ENCODE data around the gene DEF6. TPM values are rescaled to one million over a fixed set of nuclear protein-coding genes. Genes with fewer than 3 reads are reported as not detected.

Gene DEF6
- total RNA-seq, 2 experiments from 2014 or later: 67.9 to 70.8 TPM

DNA sequence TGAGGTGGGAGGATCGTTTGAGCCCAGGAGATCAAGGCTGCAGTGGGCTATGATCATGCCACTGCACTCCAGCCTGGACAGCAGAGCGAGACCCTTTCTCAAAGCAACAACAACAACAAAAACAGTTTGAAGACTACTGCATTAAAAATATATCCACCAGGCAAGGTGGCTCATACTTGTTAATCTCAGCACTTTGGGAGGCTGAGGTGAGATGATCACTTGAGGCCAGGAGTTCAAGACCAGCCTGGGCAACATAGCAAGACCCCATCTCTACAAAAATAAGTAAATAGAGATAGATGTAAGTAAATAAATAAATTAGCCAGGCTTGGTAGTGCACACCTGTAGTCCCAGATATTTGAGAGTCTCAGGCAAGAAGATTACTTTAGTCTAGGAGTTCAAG is 25.6 kb upstream of the DEF6 start:
- CTCF ChIA-PET: no interaction called here

DNA sequence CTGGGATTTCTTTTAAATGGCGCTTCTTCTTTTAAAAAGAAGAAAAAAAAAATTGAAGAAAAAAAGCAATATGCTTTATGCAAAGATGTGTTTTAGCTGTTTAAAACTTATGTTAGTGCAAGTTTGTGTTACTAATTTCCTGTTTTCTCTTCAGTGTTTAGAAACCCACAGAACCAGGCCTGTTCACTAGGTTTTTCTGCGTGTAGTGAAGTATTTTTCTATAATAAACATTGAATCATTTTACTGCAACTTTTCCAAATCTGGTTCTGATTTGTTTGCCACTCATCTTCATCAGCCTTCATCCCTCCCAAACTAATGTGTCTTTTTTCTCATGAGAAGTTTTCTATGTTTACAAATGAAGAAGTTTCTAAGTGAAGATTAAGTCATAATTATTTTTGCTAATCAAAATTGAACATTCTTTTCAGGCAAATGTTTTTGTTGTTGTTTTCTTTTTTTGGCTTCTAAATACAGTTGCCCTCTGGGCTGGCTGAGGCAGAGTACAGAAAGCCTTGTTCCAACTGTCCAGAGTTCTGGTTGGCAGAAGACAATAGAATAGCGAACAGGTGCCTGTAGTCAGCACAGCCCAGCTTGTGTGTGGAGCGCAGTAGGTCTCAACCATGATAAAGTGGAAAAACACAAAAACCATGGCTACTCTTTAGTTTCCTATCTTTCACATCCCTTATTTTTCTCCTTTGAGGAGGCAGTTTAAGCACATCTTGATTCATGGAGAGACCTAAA is 23.6 kb upstream of the DEF6 start:
- ChIA-PET CTCF (interaction anchor here (0.6 kb wide), 1 partner anchor 245 kb away, joined by 3 read pairs; no protein-coding TSS in a partner anchor), POLR2A (no interaction called here)

More for the DNA sequence above, 25.6 kb upstream of the DEF6 start:
- POLR2A ChIA-PET: no interaction called here

DNA sequence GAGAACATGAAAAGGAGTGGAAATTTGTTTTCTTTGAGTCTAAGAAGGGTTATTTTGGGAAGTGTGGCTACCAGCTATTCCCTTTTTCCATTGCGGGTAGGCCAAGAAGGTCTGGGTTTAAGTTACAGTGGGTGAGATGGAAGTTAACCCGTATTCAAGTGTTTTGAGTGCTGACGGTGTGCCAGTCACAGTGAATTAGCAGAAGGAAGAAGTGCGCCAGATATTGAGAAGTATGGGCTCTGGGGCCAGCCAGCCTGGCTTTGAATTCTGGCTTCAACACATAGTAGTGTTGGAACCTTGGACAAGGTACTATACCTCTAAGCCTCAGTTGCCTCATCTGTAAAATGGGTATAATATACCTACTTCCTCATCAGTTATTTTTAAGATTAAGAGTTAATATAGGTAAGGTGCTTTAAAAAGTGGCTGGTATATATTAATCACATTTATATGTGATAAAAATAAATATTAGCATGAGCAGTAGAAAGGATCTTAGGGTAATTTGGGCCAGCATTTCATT is 21.8 kb upstream of the DEF6 start:
- ChIA-PET CTCF (no interaction called here), POLR2A (interaction anchor here (0.6 kb wide), 1 partner anchor 263 kb away, joined by 10 read pairs; no protein-coding TSS in a partner anchor)

DNA sequence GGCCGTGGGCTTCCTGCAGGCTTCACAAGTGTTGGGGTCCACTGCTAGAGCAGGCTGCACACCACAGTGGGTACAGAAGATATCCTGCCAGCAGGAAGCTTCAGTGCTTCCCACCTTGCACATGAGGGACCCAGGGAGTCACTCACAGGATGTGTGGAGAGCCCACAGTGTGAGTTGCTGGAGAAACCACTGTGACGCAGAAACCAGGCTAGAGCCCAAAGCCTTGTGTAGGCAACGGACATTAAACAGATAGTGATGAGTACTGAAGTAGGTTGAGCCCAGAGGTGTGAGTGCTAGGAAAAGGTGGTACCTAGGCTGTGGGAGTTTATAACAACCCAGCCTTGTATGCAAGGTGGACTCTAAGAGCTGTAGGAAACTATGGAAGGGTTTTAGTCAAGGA is 18.9 kb upstream of the DEF6 start:
- ChIA-PET POLR2A (no interaction called here), CTCF (interaction anchor here (0.7 kb wide), 1 partner anchor 196 kb away, joined by 5 read pairs; no protein-coding TSS in a partner anchor)

DNA sequence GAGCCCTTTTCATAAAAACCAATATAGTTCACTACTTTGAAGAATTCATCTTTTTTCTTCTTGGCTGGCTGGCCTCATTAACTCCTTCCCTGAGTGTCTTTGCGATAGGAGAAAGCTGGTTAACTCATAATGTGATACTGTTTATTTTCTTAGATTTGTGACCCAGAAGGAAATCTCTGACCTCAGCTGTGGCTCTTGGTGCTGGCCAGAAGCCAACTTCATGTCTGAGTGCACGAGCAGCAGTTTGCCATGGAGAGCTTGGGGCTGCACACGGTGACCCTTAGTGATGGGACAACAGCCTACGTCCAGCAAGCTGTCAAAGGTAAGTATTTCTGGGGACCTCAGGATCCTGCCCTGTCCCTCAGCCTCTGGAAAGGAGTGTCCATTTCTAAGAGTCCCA is 16.7 kb upstream of the DEF6 start:
- CTCF ChIA-PET: interaction anchor here (1.6 kb wide), 1 partner anchor 17 kb away, joined by 4 read pairs; the partner anchor contains the start of gene DEF6
- POLR2A ChIA-PET: no interaction called here

DNA sequence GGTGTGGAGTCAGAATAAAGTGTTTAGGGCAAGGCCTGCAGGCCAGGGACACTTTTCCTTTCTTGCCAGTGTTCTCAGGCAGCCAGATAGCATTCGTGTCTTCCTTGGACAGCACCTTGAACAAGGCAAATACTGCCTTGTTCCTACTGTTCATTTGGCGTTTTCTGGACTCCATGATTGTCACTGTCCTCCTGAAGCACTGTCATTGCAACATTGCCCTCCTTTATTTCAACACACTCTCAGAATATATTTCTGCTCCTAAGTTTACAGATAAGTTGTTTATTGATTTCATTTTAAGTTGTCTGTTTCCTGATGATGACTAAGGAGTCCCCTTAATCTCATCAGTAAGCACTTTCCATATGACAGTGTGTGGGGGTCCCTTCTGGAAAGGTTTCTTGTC is 15.1 kb upstream of the DEF6 start:
- ChIA-PET POLR2A (no interaction called here), CTCF (interaction anchor here (0.9 to 1.5 kb wide), 3 partner anchors 14 to 60 kb away, joined by 3 to 4 read pairs (median 3); partner anchors contain the start of gene PPARD)

DNA sequence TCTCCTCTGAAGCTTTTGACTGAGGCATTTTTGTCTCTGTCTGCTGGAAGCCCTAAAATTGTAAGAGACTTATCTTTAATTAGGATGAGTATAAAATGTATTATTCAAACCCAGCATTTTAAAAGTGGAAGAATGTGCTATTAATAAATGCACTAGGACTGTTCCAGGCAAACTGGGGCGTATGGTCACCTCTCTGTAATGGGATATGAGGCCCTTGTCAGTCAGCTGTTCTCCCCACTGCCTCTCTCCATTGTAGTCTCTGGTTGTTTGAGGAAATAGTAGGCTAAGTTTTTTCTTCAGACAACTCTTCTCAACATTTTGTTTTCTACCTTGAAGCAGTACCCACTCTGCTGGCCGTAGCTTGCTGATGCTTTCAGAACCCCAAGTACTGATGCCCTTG is 14.3 kb upstream of the DEF6 start:
- CTCF ChIA-PET: interaction anchor here (0.9 to 1.5 kb wide), 2 partner anchors 13 to 27 kb away, joined by 3 to 4 read pairs; no protein-coding TSS in a partner anchor
- POLR2A ChIA-PET: no interaction called here

DNA sequence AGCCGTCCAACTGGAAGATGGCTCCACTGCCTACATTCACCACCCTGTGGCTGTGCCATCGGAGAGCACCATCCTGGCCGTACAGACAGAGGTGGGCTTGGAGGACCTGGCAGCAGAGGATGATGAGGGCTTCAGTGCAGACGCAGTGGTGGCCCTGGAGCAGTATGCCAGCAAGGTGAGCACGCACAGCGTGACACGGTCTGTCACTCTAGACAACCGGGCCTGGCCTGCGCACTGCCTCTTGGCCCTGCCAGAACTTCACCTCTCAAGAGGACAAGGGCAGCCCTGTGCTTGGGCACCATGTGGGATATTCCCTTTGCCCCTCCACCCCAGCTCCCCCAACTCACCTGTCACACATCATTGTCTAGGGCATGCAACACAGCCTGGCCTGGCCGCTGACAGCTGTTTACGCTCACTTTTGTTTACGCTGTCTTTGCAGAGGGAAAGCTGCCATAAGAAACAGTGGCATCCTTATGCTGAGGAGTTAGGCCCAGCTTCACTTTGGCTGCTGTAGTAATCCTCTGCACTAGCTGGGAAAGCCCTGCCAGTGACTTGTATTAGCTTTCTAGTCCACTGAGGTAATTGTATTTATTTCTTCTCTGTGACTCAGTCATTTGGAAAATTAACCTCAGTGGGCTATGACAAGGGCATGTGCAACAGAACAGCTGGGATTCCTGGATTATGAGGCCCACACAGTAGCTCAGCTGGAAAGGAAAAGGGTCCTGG is 9.8 kb upstream of the DEF6 start:
- ChIA-PET CTCF (interaction anchor here (0.6 kb wide), 1 partner anchor 17 kb away, joined by 4 read pairs; no protein-coding TSS in a partner anchor), POLR2A (no interaction called here)

DNA sequence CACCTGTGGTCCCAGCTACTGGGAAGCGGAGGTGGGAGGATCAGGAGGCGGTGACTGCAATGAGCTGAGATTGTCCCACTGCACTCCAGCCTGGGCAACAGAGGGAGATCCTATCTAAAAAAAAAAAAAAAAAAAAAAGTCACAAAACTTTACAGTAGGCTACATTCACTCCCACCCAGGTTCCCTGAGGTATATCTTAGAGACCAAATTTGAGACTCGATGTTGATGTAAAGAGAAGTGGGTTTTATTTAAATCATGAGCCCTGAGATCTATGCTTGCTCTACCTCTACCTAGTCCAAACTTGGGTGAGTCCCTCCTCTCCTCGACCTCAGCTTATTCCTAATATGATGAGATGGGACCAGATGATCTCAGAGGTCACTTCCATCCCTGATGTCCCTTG is 8.8 kb upstream of the DEF6 start:
- ChIA-PET CTCF (interaction anchor here (1.5 kb wide), 1 partner anchor 39 kb away, joined by 4 read pairs; no protein-coding TSS in a partner anchor), POLR2A (no interaction called here)

DNA sequence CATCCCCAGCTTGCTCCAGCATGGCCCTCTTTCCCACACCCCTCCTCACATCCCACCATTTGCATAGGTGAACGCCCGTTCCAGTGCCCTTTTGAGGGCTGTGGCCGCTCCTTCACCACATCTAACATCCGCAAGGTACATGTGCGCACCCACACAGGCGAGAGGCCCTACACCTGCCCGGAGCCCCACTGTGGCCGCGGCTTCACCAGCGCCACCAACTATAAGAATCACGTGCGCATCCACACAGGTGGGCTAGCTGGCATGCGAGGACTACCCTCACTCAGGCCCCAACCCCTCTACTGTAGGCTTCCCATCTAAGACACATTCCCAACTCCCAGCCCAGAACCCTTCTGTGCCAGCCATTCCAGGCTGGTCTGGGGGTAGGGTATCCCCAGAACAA is 6.1 kb upstream of the DEF6 start:
- ChIA-PET CTCF (interaction anchor here (0.8 to 8.9 kb wide), 2 partner anchors 35 to 177 kb away, joined by 3 to 92 read pairs; partner anchors contain the start of gene RPL10A), POLR2A (no interaction called here)

DNA sequence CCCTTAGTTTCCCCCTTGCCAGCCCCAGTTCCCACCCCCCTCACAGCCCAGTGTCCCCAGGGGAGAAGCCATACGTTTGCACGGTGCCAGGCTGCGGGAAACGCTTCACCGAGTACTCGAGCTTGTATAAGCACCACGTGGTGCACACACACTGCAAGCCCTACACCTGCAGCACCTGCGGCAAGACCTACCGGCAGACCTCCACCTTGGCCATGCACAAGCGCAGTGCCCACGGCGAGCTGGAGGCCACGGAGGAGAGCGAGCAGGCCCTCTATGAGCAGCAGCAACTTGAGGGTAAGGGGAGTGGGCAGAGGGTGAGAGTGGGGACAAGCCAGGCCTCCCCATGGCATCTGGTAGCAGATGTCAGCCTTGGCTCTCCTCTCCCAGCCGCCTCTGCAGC is 5.1 kb upstream of the DEF6 start:
- ChIA-PET CTCF (interaction anchor here (0.6 to 8.9 kb wide), 4 partner anchors 23 to 627 kb away, joined by 3 to 92 read pairs (median 4); no protein-coding TSS in a partner anchor), POLR2A (no interaction called here)

DNA sequence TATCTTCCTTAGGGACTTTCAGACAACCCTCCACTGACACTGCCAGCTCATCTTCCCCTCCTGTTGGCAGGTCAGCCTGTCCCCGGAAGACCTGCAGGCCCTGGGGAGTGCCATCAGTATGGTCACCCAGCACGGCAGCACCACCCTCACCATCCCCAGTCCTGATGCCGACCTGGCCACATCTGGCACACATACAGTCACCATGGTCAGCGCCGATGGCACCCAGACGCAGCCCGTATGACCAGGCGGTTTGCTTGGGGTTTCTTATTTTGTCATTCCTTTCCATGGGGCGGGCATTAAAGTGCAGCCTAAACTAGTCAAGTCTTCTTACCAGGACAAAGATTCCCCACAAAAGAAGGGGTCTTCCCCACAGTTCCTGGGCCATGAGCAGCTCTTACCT is 3.9 kb upstream of the DEF6 start:
- ChIA-PET POLR2A (interaction anchor here (0.6 kb wide), 1 partner anchor 180 kb away, joined by 3 read pairs; no protein-coding TSS in a partner anchor), CTCF (interaction anchor here (0.6 to 8.9 kb wide), 7 partner anchors 8 to 258 kb away, joined by 3 to 92 read pairs (median 3); no protein-coding TSS in a partner anchor)

DNA sequence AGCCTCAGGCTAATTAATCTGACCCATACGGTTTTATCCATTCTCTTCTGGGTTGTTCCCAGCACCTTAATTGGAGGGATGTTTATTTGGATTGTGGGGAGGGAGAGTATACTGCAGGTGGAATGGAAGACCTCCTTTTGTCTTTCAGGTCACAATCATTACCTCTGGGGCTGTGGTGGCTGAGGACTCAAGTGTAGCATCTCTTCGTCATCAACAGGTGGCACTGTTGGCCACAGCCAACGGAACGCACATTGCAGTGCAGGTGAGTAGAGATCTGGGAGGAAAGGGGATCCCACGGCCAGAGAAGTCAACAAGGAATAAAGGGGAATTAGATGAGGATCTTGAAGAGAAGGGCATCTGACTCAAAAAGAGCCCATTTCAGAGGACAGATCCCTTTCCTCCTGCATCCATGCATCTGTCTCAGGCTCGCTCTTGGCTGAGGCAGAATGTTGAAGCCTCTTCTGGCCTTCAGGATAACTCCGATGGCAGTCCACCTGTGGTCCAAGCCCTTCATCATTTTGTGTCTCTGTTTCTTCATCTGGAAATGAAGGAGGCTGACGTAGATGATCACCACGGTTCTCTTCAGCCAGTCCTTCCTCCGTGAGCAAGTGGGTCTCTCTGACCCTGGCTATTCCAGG is 3.2 kb upstream of the DEF6 start:
- ChIA-PET CTCF (interaction anchor here (0.6 to 8.9 kb wide), 7 partner anchors 9 to 258 kb away, joined by 3 to 92 read pairs (median 3); no protein-coding TSS in a partner anchor), POLR2A (no interaction called here)

DNA sequence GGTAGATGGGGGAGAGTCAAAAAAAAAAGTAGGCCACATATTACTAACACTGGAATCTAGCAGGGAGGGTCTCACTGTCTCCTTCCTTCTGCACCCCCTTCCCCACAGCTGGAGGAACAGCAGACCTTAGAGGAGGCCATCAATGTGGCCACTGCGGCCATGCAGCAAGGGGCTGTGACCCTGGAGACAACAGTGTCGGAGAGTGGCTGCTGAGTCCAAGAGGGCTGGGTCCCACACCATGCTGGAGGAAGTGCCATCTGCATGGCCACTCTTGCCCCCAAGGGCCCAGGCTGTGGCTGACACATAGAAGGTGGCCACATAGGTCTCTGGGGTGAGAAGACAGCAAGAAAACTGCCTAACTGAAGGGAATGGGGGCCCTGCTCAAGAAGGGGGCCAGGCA is 2.6 kb upstream of the DEF6 start:
- CTCF ChIA-PET: interaction anchor here (0.6 to 8.9 kb wide), 5 partner anchors 16 to 154 kb away, joined by 4 to 92 read pairs (median 22); partner anchors contain the start of gene PPARD
- POLR2A ChIA-PET: no interaction called here

DNA sequence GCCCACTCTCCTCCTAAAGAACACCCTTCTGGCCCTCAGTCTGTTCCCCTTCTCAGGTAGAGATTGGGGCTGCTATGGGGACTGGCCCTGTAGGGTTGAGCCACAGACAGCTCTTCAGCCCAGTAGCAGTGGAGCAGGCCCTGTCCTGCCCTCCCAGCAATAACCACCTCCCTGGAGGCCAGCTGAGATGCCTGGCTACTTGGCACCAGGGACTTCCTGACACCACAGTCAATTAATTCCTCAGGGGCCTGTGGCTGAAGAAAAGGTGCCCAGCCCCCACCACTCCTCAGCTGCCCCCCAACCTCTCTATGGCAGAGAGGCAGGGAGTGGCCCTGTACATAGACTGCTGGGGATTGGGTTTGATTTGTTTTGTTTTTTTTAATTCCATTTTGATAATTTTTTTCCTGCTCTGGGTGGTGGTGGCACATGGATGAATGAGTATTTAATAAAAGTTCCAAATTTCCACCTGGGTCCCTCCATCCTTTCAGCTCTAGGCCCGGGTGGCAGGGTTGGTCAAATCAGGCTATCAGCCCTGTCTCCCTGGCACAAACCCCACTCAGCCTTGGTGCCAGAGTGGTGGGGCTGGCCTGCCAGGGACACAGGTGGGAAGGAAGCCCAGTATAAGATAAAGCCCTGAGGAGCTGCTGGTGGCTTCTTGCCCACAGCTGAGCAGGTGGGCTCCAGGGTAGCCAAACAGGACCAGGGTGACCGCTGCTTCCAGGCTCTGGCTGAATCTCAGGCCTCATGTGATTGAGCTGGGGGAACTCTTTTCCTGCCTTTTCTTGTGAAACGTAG is 1.9 kb upstream of the DEF6 start:
- ChIA-PET POLR2A (no interaction called here), CTCF (interaction anchor here (0.5 to 8.9 kb wide), 10 partner anchors 9 to 441 kb away, joined by 3 to 92 read pairs (median 5); partner anchors contain the start of genes ARMC12, PPARD and RPL10A)

DNA sequence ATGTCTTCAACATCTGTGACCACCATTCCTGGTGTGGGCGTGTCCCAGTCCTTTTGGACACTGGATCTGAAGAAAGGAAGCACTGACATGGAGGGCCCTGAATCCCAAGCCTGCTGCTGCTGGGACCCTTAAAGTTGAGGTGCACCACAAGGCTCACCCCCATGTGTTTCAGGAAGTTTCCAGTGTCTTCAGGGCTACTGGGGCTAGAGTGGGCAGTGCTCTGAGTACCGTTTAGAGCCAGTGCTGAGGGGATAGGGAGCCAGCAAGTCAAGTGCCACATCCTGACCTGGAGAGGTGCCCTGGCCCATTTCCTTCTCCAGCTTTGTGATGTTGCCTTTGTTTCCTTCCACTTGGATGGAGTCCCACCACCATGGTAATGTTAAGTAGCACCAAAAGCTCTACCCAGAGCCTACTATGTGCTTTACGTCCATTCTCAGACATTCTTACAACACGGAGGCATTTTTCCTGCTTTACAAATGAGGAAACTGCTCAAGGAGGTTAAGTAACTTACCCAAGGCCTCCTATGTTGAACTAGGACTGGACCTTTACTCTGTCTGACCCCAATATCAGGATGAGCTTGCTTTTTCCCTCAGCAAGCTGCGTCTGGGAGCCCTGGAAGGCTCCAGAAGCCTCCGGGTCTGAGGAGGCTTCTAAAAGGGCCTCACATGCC is 552 bp upstream of the DEF6 start:
- CTCF ChIA-PET: interaction anchor here (0.6 to 8.9 kb wide), 18 partner anchors 7 to 724 kb away, joined by 3 to 92 read pairs (median 5); partner anchors contain the start of genes FANCE, PPARD and RPL10A
- POLR2A ChIA-PET: interaction anchor here (0.6 to 1.4 kb wide), 5 partner anchors 11 to 896 kb away, joined by 3 read pairs; no protein-coding TSS in a partner anchor

DNA sequence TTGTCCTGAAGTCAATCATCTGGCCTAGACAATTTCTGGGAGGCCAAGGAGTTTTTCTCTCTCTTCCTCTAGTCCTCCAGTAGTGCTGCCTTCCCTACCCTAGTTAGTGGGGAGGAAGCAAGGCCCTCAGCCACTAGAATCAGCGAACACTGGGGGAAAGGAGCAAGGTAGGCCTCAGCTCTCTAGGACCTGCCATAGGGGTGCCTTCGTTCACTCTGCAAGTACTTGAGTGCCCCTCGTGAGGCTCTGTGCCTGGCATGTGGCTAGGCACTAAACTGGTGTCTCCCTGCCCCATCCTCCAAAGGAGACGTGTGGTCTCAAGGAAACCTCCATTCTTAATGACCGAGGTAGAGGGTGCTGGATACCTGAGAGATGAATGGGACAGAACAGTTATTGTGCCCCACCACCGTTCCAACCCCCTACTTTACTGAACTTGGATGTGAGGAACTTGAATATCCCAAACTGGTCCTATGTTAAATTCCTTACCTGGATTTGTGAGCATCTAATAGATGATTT is 1.1 kb downstream of the DEF6 start:
- POLR2A ChIA-PET: interaction anchor here (0.6 to 0.7 kb wide), 3 partner anchors 40 to 175 kb away, joined by 3 read pairs; partner anchors contain the start of gene RPL10A
- CTCF ChIA-PET: interaction anchor here (1.9 to 8.9 kb wide), 9 partner anchors 11 to 169 kb away, joined by 4 to 92 read pairs (median 10); partner anchors contain the start of genes FANCE, PPARD and RPL10A

Measured in activated CD8-positive, alpha-beta memory T cell treated with anti-CD3 and anti-CD28 coated beads for 36 hours (primary cell).